SIG-M5 treated with dmso at 0.1 percent for 504 hours (cell line): ENCODE data around the gene RAB28.

Experiments
- DNase-seq: peaks from one replicate; lab custom pipeline; 2025; ENCODE audit not compliant: unreplicated experiment; lab: John Stamatoyannopoulos, UW

The RAB28 gene

GRCh38 chr4:13511101-13511500 lies 27.0 kb upstream of the RAB28 start:
- DNase-seq: no peak

- no peak for DNase-seq
Observed at GRCh38 chr4:13509442-13509841, 25.3 kb upstream of the RAB28 start.

DNA sequence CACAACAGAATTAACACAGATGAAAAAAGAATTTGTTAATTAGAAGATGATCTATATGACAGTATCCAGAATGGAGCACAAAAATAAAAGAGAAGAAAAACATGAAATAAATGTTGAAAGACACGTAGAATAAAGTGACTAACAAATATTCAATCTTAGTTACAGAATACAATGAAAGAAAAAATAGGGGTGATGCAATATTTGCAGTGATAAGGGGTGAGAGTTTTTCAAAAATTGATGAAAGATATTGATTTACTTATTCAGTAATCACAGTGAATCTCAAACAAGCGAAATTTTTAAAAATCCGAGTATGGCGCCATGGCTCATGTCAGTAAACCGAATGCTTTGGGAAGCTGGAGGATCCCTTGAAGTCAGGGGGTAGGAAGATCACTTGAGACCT lies 20.2 kb upstream of the RAB28 start:
- DNase-seq: no peak

GRCh38 chr4:13498469-13498868 lies 14.3 kb upstream of the RAB28 start:
- DNase-seq: peak; percentile 56

GRCh38 chr4:13496605-13497004 lies 12.5 kb upstream of the RAB28 start:
- no peak for DNase-seq

- DNase-seq: no peak
Observed at GRCh38 chr4:13495753-13496152, 11.6 kb upstream of the RAB28 start.

- DNase-seq: peak; percentile 76
Observed at GRCh38 chr4:13493793-13494192, 9.7 kb upstream of the RAB28 start.

GRCh38 chr4:13492747-13493146 lies 8.6 kb upstream of the RAB28 start:
- DNase-seq: peak; percentile 61

DNA sequence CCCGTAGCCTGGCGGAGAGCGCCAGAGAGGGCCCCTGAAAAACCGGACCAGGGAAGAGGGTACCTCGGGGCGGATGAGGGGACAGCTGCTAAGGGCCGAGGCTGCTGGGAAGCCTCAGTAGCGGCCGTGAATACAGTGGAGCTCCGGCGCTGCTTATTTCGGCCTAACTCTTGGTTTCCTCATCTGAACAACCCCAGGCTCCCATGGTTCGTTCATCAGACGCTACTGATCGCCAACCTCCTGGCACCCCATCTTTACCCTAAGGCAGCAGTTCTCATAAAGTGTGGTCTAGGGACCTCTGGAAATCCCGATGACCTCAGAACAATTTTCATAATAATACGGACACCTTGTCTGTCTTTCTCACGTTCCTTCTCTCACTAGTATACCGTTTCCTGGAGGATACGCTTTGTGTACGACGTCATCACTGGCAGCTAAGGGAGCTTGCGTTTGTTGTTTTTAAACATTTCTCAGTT lies 645 bp upstream of the RAB28 start:
- peak; percentile 53 for DNase-seq

DNA sequence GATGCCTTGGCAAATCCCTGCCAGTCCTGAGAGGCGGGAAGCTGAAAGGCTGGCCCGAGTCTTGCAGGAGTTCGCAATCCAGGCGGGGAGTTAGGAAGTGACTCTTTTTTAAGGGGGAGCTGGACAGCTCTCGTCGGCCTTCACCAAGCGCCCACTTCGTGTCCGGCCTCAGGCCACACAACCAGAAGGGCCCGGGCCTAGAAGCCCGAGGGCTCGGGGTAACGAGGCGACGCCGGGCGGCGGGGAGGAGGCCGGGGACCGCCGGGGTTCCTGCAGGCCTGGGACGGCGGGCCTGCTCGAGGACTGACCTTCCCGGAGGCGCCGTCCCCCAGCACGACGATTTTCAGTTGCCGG lies 395 bp downstream of the RAB28 start:
- DNase-seq: peak; percentile 46

GRCh38 chr4:13483136-13483767 lies 888 bp downstream of the RAB28 start:
- no peak for DNase-seq

GRCh38 chr4:13481569-13481968 lies 2.6 kb downstream of the RAB28 start:
- peak; percentile 48 for DNase-seq

DNA sequence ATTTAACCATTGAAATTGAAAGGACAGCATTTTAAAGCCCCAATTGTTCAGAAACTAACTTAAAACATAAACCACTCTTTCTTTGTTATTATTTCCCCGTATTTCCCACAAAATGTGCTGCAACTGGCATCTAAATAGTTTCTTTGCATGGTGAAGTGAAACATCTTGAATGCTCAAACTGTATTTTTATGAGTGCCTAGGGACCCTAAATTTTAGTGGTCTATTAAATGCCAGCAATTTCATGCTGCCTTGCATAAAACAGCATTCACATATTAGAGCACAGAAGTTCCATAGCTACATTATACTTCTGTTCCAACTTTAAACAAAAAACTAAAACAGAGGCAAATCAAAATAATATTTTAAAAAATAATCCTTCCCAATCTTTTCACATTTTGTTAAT lies 5.4 kb downstream of the RAB28 start:
- DNase-seq: no peak

DNA sequence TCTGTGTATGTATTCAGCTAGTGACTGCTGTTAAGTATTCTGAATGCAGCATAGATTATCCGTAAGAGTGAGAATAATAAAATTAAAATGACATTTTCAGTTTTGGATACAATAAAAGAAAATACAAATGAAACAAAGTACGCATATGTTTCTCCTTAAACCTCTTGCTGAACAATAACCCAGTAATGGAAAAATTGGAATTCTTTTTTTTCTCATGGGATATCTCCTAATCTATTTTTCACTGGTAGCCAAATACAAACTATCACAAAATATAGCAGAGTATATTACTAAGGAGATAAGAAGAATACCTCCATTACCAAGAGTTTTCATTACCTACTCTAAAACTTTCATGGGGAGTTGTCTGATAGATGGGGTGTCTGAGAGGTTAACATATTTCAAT lies 6.0 kb downstream of the RAB28 start:
- DNase-seq: no peak

DNA sequence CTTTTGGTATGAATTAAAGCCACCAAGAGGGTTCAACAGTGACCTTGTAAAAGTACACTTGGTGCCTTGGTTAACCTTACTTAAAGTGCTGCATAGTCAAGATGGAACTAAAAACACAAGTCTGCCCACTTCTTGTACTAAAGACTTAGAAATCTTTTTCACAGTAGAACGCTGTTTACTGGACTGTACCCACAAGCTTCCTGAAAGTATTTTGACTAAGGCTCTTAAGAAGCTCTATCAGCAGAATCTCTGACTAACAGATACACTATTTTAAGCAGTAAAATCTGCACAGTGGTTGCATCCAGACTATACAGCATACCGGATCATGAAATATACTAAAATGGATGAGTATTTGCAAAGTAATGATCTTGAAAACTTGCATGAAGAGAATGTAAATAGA lies 7.2 kb downstream of the RAB28 start:
- no peak for DNase-seq

DNA sequence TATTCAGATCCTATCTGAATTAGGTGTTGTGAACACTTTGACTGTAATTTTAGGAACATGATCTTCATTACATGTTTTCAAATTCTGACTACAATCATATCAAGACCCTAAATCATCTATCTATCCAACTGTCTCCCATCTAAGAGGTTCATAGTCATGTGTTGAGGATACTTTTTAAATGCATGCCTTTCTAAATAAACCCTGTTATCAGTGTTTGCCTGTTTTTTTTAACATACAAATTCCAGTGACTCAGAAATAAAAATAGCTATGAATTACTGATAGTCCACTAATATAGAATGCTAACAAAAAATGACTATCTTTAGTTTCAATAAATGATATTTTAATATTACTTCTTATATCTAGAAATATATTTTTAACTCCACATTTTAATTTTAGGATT lies 8.0 kb downstream of the RAB28 start:
- DNase-seq: no peak

- DNase-seq: no peak
Observed at GRCh38 chr4:13471400-13471799, 12.7 kb downstream of the RAB28 start.

DNA sequence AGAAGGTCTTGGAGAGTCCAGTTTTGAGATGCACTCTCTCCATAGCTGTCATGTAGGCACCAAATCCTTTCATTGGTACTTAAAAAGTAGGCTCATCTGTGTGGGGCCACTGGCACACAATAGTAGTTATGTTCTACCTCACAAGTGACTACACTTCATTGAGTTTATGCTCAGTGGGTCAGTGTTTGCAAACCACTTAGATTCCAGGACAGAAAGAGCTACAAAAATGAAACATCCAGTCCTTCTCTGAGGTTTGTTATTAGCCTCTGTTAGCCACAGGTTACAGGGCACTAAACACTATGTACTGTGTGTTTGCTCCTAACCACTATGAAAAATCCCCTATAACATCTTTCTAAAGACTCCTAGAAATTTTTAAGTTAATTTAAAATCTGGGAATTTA lies 13.8 kb downstream of the RAB28 start:
- DNase-seq: no peak

GRCh38 chr4:13464973-13465372 lies 19.2 kb downstream of the RAB28 start:
- DNase-seq: no peak

GRCh38 chr4:13464543-13464942 lies 19.6 kb downstream of the RAB28 start:
- no peak for DNase-seq

DNA sequence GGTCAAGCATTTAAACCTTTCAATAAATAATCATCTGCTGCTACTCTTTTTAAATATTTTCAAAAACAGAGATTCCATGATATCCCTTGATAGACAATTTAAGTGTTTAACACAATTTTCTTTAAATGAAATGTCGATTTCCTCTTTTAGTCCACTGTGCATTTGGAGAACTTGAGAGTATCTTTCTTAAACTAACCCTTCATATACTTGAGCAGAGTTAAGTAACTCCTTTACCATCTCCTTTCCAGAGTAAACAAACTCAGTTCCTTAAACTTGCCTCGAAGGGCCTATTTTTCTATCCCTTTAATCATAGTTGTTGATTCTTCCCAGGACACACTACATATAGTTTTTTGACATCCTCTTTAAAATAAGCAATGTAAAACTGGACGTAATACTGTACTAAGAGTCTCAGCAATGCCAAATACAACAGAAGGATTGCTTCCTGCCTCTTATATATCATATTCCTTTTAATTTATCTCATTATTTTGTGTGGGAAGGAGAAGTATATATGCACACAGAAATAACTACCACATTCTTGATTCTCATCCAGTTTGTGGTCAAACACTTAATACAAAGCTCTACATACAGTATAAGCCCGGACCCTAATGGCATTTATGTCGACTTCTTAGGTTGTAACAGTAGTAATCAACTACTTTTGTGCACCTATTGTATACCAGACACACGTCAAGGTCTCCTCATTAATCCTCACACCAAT lies 22.8 kb downstream of the RAB28 start:
- DNase-seq: peak; percentile 17

DNA sequence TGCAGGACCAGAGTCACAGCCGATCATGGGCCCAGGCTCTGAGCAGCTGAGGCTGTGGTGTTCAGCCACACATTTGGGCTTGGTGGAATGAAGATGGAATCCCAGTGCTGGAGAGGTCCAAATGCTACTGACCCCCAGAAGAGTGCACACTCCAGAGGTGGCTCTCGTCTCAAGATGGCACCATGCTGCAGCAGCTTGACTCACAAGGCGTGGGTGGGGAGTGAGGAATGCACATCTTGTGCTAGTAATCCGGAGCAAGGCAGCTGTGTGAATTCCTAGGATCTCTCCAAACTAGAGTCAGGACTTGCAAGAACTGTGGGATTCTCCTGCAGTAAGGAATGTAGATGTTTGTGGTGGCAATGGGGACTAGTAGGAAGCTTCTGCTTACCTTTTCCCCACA lies 28.7 kb downstream of the RAB28 start:
- no peak for DNase-seq

- no peak for DNase-seq
Observed at GRCh38 chr4:13454786-13455185, 29.4 kb downstream of the RAB28 start.
